GM10248 (cell line): ENCODE measurements around the gene SPTB.

Experiments used
- CTCF ChIA-PET: fragments of 300-600 bp; sonication (Branson Sonifier 250); formaldehyde crosslinking; extraction: SDS; loops from one replicate; lab custom pipeline; 2021; ENCODE audit warnings: antibody characterized with exemption; lab: Yijun Ruan, JAX
- POLR2A ChIA-PET: fragments of 350-650 bp; sonication (Branson Sonifier 250); formaldehyde crosslinking; extraction: SDS; loops from one replicate; lab custom pipeline; 2020; ENCODE audit warnings: antibody characterized with exemption; lab: Yijun Ruan, JAX
- DNase-seq: peaks from one replicate; pipeline ENCODE4 v3.0.0; 2012; ENCODE audit errors: extremely low spot score
- TF ChIP-seq, protein P1 (sequence below): IDR thresholded peaks from 2 replicates; pipeline ENCODE4 v1.5.1; 2012; ENCODE audit warnings: mild to moderate bottlenecking, low read depth; ENCODE audit errors: extremely low read depth, missing control alignments, control extremely low read depth

Gene SPTB

GRCh38 chr14:64920465-64920864 is 40.8 kb upstream of the SPTB start:
- CTCF ChIA-PET, result interaction anchor here (0.9 to 1.5 kb wide), 3 partner anchors 10 to 33 kb away, joined by 3 to 5 read pairs (median 4); no protein-coding TSS in a partner anchor
- DNase-seq, result no peak
- POLR2A ChIA-PET, result no interaction called here
- TF ChIP-seq, protein P1, sequence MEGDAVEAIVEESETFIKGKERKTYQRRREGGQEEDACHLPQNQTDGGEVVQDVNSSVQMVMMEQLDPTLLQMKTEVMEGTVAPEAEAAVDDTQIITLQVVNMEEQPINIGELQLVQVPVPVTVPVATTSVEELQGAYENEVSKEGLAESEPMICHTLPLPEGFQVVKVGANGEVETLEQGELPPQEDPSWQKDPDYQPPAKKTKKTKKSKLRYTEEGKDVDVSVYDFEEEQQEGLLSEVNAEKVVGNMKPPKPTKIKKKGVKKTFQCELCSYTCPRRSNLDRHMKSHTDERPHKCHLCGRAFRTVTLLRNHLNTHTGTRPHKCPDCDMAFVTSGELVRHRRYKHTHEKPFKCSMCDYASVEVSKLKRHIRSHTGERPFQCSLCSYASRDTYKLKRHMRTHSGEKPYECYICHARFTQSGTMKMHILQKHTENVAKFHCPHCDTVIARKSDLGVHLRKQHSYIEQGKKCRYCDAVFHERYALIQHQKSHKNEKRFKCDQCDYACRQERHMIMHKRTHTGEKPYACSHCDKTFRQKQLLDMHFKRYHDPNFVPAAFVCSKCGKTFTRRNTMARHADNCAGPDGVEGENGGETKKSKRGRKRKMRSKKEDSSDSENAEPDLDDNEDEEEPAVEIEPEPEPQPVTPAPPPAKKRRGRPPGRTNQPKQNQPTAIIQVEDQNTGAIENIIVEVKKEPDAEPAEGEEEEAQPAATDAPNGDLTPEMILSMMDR, result no peak

- CTCF ChIA-PET, result interaction anchor here (1.3 to 1.5 kb wide), 2 partner anchors 9 to 34 kb away, joined by 4 to 5 read pairs; no protein-coding TSS in a partner anchor
- DNase-seq, result no peak
- TF ChIP-seq, protein P1, result no peak
- POLR2A ChIA-PET, result no interaction called here
Observed at GRCh38 chr14:64919618-64920017, 39.9 kb upstream of the SPTB start.

DNA sequence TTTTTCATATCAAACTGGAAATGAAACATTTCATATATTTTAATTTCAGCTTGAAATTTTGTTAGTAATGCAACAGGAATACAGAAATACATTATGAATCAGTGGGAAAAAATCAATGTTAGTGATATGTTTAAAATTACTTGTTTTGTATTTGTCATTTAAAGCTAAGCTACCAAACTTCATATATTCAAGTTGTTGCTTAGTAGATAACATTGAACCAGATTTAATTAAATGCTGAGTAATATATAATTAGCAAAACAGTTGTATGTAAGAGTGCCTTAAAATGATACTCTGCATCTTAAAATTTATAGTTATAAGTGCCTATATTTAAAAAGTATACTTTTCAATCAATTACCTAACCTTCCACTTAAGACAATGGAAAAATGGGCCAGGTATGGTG is 39.5 kb upstream of the SPTB start:
- ChIA-PET CTCF (interaction anchor here (1.3 to 1.6 kb wide), 4 partner anchors 8 to 96 kb away, joined by 4 to 5 read pairs (median 4); no protein-coding TSS in a partner anchor), POLR2A (no interaction called here)
- TF ChIP-seq, protein P1, result no peak
- no peak for DNase-seq

DNA sequence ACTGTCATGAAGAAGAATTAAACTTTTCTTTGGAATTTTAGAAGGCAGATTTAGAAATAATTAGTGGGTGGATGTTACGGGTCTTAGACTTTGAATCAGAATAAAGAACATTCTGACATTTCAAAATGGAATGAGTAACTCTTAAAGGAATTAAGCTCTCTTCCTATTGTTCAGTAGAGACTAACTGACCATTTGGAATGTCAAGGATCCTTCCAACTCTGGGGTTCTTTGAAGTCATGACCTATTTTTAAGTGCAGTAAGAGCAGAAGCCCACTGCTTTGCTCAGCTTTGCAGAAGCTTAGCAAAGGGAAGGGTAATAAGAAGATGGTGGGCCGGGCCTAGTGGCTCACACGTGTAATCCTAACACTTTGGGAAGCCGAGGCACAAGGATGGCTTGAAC is 38.5 kb upstream of the SPTB start:
- DNase-seq, result no peak
- TF ChIP-seq, protein P1, result no peak
- ChIA-PET CTCF (interaction anchor here (1.4 to 1.6 kb wide), 2 partner anchors 9 to 95 kb away, joined by 4 to 5 read pairs; no protein-coding TSS in a partner anchor), POLR2A (no interaction called here)

- POLR2A ChIA-PET, result interaction anchor here (1.0 kb wide), 1 partner anchor 12 kb away, joined by 3 read pairs; no protein-coding TSS in a partner anchor
- CTCF ChIA-PET, result interaction anchor here (1.0 to 2.2 kb wide), 5 partner anchors 8 to 25 kb away, joined by 3 to 14 read pairs (median 5); no protein-coding TSS in a partner anchor
- TF ChIP-seq, protein P1, result no peak
- DNase-seq, result no peak
Observed at GRCh38 chr14:64915797-64916196, 36.1 kb upstream of the SPTB start.

DNA sequence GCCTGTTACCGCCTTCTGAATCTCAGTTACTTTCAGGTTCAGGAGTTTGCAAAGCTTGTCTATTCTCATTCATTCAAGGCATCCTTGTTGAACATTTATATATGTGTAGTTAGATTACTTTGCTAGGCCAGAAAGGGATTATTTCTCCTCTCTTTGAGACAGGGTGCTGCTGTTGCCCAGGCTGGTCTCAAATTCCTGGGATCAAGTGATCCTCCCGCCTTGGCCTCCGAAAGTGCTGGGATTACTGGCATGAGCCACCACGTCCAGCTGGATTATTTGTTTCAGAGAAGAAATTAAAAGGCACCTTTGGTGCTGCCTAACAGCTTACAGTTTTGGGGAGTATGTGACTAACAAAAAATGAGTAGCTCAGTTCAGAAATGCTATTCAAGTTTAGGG is 35.3 kb upstream of the SPTB start:
- ChIA-PET CTCF (interaction anchor here (1.0 to 2.2 kb wide), 5 partner anchors 9 to 91 kb away, joined by 3 to 14 read pairs (median 5); no protein-coding TSS in a partner anchor), POLR2A (interaction anchor here (1.0 kb wide), 1 partner anchor 13 kb away, joined by 3 read pairs; no protein-coding TSS in a partner anchor)
- TF ChIP-seq, protein P1, result no peak
- no peak for DNase-seq
